ENCODE measurements around the gene PTPN14.

- TF ChIP-seq POLR2A (IDR thresholded peaks at IDR 0.05) (no peak), CTCF (IDR thresholded peaks at IDR 0.05) (no peak)
Measured at GRCh38 chr1:214557952-214558735, 6.7 kb upstream of the PTPN14 start.

Data from lower leg skin (tissue), 3 donors.